GM19193 (cell line): ENCODE data around the gene ZNF780A.

Source experiments
- POLR2A ChIP-seq: IDR thresholded peaks from 4 replicates; pipeline ENCODE4 v1.6.1; 2011; ENCODE audit not compliant: insufficient read depth, insufficient read length; ENCODE audit errors: extremely low read depth

ZNF780A gene

DNA sequence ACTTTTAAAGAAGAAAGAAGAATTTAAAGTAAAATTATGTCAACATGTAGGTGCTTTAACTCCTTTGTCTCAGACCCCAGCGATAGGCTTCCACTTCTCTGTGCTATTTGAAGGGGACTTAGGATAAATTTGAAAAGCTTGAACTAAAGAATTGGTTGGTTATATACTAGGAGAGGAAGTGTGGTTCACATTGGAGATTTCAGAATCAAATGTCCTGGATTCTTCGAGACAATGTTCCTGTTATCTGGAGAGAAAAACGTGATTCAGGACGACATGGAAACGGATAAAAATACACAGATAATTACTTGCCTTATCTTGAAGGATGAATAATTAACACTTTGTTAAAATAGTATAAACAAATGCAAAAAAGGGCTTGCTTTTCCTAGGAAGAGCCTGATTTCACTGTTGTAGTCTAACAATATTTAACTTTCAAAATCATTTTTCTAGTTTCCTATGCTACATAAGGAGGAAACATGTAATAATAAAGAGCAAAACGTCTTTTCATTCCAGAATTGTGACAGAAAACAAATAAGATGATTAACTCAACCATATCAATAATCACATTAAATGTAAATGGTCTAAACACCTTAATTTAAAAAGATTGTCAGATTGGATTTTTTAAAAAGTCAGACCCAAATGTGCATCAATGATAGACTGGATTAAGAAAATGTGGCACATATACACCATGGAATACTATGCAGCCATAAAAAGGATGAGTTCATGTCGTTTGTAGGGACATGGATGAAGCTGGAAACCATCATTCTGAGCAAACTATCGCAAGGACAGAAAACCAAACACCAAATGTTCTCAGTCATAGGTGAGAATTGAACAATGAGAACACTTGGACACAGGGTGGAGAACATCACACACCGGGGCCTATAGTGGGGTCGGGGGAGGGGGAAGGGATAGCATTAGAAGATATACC is 724 bp upstream of the ZNF780A start:
- TF ChIP-seq POLR2A: no peak

DNA sequence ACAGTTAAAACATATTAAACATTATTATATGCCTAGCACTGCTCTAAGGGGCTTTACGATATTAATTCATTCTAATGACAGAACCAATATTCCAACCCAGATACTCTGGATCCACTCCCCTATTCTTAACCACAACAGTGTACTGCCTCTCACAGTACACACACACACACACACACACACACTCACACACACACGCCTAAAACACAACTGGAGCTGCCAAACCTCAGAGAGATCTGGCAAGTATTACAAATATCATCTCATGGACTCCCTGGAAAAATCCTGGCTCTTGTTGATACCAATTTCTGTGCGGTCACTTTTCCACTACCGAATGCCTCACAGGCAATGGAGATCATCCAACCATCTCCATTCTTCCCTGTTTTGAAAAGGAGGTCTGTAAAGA is 1.3 kb downstream of the ZNF780A start:
- no peak for TF ChIP-seq POLR2A

DNA sequence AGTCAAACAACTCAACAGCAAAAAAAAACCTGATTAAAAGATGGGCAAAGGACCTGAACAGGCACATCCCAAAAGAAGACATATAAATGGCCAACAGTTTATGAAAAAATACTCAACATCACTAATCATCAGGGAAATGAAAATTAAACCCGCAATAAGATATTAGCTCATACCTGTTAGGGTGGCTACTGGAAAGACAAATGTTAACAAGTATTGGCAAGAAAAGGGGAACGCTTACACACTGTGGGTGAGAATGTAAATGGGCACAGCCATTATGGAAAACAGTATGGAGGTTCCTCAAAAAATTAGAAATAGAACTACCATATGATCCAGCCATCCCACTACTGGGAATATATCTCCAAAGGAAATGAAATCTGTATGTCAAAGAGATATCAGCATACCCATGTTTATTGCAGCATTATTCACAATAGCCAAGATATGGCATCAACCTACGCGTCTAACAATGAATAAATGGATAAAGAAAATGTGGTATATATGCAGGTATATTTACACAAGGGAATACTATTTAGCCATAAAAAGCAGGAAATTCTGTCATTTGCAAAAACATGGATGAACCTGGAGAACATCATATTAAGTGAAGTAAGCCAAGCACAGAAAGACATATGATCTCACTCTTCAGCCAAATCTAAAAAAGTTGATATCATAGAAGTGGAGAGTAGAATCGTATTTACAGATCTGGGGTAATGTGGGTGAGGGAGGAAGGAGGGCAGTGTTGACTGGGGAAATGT is 2.3 kb downstream of the ZNF780A start:
- TF ChIP-seq POLR2A: no peak

DNA sequence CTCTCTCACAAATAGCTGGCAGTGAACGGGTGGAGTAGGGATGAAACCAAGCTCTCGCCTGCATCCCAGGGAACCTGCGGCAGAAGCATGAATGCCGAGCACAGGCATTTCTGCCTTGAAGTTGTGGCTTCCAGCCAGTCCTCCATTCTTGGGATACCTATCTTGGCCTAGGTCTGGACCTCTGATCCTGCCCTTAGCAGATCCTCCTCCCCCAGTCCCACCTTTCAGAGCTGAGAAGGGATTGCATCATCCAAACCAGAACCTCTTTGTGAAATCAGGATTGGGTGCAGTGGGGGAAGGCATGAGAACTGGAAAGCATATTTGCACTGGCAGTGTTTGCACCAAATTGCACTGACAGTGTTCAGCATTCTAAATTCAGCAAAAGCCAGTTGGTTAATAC is 5.8 kb downstream of the ZNF780A start:
- no peak for TF ChIP-seq POLR2A

DNA sequence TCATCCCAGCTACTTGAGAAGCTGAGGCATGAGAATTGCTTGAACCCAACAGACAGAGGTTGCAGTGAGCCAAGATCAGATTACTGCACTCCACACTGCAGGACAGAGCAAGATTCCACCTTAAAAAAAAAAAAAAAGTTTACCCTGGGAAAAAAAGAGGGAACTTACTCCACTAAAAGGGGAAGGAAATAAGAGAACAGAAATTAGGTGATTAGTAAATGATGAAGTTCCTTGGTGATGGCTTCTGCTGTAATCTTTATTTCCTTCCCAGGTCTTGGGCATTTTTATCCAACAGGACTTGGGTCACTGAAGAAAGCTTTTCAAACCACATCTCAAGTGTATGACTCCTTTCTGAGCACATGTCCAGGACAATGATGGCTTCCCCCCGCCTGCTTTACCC is 9.3 kb downstream of the ZNF780A start:
- no peak for TF ChIP-seq POLR2A

DNA sequence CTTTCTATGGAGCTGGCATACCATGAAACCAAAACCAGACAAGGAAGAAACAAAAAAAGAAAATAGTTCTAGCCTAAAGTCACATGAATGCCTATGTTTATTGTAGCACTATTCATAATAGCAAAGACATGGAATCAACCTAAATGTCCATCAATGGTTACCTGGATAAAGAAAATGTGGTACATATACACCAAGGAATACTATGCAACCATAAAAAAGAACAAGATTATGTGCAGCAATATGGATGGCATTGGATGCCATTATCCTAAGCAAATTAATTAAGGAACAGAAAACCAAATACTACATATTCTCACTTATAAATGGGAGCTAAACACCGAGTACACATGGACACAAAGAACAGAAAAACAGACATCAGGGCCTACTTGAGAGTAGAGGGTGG is 10.5 kb downstream of the ZNF780A start:
- TF ChIP-seq POLR2A: no peak

DNA sequence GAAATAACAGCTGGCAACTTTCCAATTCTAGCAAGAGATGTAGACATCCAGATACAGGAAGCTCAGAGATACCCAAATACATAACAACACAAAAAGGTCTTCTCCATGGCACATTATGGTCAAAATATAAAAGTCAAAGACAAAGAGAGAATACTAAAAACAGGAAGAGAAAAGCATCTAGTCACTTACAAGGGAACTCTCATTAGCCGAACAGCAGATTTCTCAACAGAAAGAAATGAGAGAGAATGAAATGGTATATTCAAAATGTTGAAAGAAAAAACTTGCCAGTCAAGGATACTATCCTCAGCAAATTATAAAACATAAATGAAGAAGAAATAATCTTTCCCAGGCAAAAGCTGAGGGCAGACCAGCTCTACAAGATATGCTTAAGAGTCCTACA is 12.4 kb downstream of the ZNF780A start:
- no peak for TF ChIP-seq POLR2A

DNA sequence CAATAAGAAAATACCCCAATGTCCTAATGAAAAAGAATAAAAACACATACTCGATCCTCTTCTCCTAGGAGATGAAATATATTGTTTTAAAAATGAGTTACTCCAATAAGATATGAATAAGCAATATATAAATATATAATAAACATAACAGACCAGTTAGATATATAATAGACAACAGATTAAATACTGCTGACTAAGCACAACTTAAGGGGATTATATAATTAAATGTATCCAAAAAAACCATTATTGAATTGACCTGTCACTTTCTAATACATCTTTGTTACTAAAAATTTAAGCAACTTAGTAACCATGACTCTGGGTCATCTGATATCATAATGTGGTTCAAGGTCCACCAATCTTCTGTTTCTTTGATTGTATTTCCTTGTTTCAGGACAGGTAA is 20.7 kb downstream of the ZNF780A start:
- TF ChIP-seq POLR2A: no peak

DNA sequence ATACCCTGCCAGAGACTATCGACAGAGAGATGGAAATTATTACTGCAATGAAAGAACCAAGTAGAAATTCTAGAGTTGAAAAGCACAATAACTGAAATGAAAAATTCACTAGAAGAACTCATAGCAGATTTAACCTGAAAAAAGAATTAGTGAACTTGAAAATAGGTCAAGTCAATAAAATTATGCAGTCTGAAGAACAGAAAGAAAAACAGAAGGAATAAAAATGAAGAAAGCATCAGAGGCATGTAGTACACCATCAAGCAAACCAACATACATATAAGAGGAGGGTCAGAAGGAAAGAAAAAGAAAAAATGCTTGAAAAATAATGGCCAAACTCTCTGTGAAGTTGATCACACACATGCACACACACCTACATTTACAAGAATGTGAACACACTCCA is 31.1 kb downstream of the ZNF780A start:
- no peak for TF ChIP-seq POLR2A

DNA sequence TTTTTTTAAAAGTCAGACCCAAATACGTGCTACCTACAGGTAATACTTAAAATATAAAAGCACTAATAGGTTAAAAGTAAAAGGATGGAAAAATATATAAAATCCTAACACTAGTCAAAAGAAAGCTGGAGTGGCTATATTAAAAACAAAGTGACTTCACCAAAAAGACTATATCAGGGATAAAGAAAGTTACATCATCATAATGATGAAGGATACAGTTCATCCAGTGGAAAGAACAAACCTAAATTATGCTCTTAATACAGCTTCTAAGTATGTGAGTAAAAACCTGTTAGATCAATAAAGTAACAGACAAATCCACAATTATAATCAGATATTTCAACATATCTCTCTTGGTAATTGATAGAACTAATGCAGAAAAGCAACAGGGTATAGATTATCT is 33.6 kb downstream of the ZNF780A start:
- no peak for TF ChIP-seq POLR2A

DNA sequence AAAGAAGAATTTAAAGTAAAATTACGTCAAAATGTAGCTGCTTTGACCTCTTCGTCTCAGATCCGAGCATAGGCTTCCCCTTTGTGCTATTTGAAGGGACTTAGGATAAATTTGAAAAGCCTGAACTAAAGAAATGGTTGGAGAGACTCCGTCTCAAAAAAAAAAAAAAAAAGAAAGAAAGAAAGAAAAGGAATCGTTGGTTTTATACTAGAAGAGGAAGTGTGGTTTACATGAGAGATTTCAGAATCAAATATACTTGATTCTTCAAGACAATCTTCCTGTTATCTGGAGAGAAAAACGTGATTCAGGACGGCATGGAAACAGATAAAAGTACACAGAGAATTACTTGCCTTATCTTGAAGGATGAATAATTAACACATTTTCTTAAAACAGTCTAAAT is 34.2 kb downstream of the ZNF780A start:
- TF ChIP-seq POLR2A: no peak

DNA sequence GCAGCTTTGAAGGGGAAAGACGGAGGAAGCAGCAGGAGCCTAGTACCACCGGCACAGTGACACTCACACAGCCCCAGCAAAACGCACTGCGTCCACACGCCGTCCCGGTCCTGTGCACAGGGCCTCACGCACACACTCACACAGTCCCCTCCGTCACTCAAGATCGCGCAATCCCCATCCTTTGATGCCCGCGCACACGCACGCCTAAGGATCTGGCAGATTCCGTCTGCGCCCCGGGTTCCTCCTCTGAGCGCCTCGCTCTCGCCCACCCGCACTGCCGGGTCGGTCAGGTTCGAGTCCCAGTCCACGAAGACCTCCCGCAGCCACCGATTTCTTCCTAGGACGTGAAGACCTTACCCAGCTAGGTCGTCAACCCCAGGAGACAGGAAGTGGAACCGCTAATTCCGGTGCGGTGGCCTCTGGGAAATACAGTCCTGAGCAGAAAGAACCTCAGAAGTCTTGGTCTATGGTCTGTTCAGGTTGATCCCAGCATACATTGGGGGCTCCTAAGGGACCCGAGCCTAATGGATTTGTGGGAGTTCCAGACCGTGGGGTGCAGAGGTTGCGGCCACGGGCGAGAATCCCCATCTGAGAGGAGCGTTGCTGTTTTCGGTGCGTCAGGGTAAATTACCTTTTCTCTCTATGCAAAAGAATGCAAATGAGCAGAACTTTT is 34.8 kb downstream of the ZNF780A start, which contains the start of gene ZNF780B:
TSS of gene ZNF780B (minus strand) at position 400 of the 673 bp plus-strand sequence. CDS start 5,899 bp downstream, outside the sequence.
- peak; percentile 81 for TF ChIP-seq POLR2A

DNA sequence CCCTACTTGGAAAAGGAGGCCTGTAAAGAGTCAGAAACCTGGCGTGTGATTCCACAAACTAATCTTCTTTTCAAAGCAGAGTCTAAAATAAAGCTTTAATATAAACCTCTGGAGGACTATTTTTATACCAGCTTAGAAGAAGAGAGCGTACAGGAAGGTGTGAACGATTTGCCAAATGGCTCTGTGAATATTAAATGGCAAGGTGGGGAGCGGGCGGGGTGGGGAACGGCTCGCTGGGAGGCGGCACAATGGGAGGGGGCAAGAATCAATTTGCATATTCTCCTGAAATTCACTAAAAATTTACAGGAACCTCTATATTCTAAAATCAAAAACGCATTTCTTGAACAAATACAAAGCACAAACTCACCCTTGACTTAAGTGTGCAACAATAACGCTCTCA is 35.7 kb downstream of the ZNF780A start:
- TF ChIP-seq POLR2A: no peak

DNA sequence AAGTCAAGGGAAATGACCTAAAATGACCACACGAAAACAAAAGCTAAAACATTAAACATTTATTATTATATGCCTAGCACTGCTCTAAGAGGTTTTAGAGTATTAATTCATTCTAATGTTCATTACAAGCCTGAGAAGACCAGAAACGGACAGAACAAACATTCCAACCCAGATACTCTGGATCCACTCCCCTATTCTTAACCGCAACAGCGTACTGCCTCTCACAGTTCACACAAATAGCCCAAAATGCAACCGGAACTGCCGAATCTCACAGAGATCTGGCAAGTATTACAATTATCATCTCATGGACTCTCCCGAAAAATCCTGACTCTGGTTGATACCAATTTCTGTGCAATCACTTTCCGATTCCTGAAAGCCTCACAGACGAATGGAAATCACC is 36.1 kb downstream of the ZNF780A start:
- no peak for TF ChIP-seq POLR2A

DNA sequence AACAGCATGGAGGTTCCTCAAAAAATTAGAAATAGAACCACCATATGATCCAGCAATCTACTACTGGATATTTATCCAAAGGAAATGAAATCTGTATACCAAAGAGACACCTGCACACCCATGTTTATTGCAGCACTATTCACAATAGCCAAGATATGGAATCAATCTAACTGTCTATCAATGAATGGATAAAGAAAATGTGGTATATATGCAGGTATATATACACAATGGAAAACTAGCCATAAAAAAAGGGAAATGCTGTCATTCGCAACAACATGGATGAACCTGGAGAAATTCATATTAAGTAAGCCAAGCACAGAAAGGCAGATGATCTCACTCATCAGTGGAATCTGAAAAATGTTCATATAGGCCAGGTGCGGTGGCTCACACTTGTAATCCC is 37.3 kb downstream of the ZNF780A start:
- TF ChIP-seq POLR2A: no peak
